SK-N-MC (cell line): Measurements from ENCODE around the gene PLA2G3.

Experiments used
- EZH2 ChIP-seq: fragments of 200-600 bp; sonication (generic); IDR thresholded peaks from one replicate; pipeline ENCODE4 v1.6.1; 2017; ENCODE audit warnings: antibody characterized with exemption
- FOXP2 ChIP-seq: optimal IDR thresholded peaks from 2 replicates; pipeline ENCODE3; 2011; ENCODE audit warnings: mild to moderate bottlenecking, moderate library complexity; ENCODE audit not compliant: insufficient read depth; ENCODE audit errors: extremely low read length, control extremely low read depth
- POLR2AphosphoS5 ChIP-seq: IDR thresholded peaks from 2 replicates; pipeline ENCODE4 v1.6.1; 2012; ENCODE audit warnings: mild to moderate bottlenecking, low read depth, low read length, borderline replicate concordance

DNA sequence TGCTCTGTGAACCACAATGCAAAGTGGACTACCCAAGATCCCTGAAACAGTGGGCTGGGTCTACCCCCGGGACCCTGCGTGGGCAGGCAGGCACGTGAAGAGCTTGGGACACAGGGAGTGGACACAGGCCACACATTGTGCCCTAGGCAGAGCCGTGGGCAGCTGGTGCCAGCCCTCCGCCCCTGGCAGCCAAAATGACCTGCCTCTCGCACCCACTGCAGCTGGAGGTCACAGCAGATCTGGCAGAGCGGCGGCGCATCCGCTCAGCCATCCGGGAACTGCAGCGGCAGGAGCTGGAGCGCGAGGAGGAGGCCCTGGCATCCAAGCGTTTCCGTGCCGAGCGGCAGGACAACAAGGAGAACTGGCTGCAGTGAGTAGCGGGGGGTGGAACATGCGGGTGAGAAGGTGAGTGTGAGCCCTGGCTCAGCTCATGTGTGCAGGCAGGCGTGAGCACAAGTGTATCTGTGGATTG lies 52.5 kb downstream of the PLA2G3 start:
- TF ChIP-seq EZH2 (no peak), FOXP2 (no peak), POLR2AphosphoS5 (no peak)
